AG04450 (cell line): ENCODE results near the gene PITPNM3. TPM values are rescaled to one million over a fixed set of nuclear protein-coding genes. Genes with fewer than 3 reads are reported as not detected.

ENCODE experiments used
- CTCF ChIA-PET: fragments of 300-600, 350-600 bp; formaldehyde crosslinking; extraction: SDS; loops from one replicate; lab custom pipeline; 2022; ENCODE audit warnings: antibody characterized with exemption, inconsistent platforms; lab: Charles Lee
- POLR2A ChIA-PET: fragments of 350-600 bp; formaldehyde crosslinking; extraction: SDS; loops from one replicate; lab custom pipeline; 2021; ENCODE audit warnings: antibody characterized with exemption, inconsistent platforms; lab: Yijun Ruan, JAX
- DNase-seq: peaks from one replicate; pipeline ENCODE4 v3.0.0-alpha.2; 2011; ENCODE audit warnings: low read depth, low spot score
- H3K27ac ChIP-seq: one replicate; pipeline ENCODE4 v1.5.1; 2012; ENCODE audit warnings: low read depth, low read length, control low read depth
- H3K27me3 ChIP-seq: one replicate; pipeline ENCODE4 v1.6.0; 2012; ENCODE audit warnings: low read length; ENCODE audit not compliant: control insufficient read depth, insufficient read depth
- H3K4me3 ChIP-seq: 2 replicates; pipeline ENCODE4 v1.5.1; 2011; ENCODE audit warnings: mild to moderate bottlenecking, low read depth, low read length, control low read depth
- H3K9me3 ChIP-seq: 2 replicates; pipeline ENCODE4 v1.5.1; 2012; ENCODE audit warnings: low read length; ENCODE audit not compliant: control insufficient read depth, insufficient read depth
- polyA plus RNA-seq: library from polyadenylated mRNA; depleted of rRNA; stranded (reverse); fragments of >200 nt; gene quantifications from 2 replicates; pipeline ENCODE4 v1.2.3, GENCODE V29; 2011
- TF ChIP-seq, protein P1 (sequence below): IDR thresholded peaks from 2 replicates; pipeline ENCODE4 v1.5.1; 2011; ENCODE audit warnings: low read depth, low read length, control low read depth, inconsistent platforms

The PITPNM3 gene
- polyA plus RNA-seq, 1 experiment: 0.38 TPM

GRCh38 chr17:6476810-6477179 is 79.6 kb downstream of the PITPNM3 start:
- CTCF ChIA-PET: no interaction called here
- TF ChIP-seq, protein P1, sequence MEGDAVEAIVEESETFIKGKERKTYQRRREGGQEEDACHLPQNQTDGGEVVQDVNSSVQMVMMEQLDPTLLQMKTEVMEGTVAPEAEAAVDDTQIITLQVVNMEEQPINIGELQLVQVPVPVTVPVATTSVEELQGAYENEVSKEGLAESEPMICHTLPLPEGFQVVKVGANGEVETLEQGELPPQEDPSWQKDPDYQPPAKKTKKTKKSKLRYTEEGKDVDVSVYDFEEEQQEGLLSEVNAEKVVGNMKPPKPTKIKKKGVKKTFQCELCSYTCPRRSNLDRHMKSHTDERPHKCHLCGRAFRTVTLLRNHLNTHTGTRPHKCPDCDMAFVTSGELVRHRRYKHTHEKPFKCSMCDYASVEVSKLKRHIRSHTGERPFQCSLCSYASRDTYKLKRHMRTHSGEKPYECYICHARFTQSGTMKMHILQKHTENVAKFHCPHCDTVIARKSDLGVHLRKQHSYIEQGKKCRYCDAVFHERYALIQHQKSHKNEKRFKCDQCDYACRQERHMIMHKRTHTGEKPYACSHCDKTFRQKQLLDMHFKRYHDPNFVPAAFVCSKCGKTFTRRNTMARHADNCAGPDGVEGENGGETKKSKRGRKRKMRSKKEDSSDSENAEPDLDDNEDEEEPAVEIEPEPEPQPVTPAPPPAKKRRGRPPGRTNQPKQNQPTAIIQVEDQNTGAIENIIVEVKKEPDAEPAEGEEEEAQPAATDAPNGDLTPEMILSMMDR: no peak

DNA sequence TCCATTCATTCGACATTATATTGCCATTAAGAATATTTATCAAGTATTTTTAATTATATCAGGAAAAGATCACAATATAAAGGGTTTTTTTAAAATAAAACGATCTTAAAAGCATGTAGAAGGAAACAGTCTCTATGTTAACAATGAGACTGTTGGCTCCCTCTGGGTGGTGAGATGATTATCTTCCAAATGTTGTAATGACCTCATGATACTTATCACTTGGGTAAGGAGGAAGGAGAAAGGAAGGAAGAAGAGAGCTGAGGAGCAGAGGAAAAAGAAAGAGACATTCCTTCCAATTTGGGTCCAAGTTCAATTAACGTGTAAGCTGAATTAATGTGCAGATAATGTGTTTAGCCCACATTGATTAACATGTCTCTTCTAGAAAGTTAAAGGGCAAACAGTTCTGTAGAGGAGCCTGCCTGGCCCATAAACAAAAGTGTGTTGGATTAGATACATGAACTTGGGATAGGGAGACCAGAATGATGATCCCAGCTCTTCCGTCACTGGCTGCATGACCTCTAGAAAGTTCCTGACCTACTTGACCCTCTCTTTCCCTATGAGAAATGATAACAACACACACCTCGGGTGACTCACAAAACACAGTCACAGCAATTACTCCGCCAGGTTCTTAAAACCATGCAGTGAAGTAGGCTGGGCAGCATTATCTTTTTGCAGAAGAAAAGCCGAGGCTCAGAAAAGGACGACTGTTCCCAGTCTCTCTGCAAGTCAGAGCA is 80.1 kb downstream of the PITPNM3 start:
- TF ChIP-seq, protein P1: no peak
- Histone ChIP-seq H3K9me3 (no peaks in the 10 kb centered on the region; the same call in 1 of the 2 replicates), H3K27ac (no peak overlapping the region), H3K27me3 (peaks cover 11% of the 10 kb centered on the region), H3K4me3 (no peak overlapping the region)
- CTCF ChIA-PET: no interaction called here
- DNase-seq: no peak
- POLR2A ChIA-PET: no interaction called here

More at GRCh38 chr17:6476810-6477179, 79.6 kb downstream of the PITPNM3 start:
- POLR2A ChIA-PET: no interaction called here
- peaks cover 13% of the 10 kb centered on the region for H3K27me3 ChIP-seq
- H3K4me3 ChIP-seq: no peak overlapping the region
- no peak for DNase-seq
- H3K9me3 ChIP-seq: no peaks in the 10 kb centered on the region; the same call in 1 of the 2 replicates
- H3K27ac ChIP-seq: no peak overlapping the region

- Histone ChIP-seq H3K9me3 (no peaks in the 10 kb centered on the region; the same call in 1 of the 2 replicates), H3K27me3 (peaks cover 3% of the 10 kb centered on the region), H3K4me3 (no peak overlapping the region), H3K27ac (no peak overlapping the region)
- DNase-seq: no peak
- ChIA-PET CTCF (interaction anchor here (0.6 to 1.5 kb wide), 4 partner anchors 9 to 127 kb away, joined by 3 to 4 read pairs (median 3); no protein-coding TSS in a partner anchor), POLR2A (no interaction called here)
- TF ChIP-seq, protein P1: no peak
These were observed 80.9 kb downstream of the PITPNM3 start for GRCh38 chr17:6475411-6475810.

DNA sequence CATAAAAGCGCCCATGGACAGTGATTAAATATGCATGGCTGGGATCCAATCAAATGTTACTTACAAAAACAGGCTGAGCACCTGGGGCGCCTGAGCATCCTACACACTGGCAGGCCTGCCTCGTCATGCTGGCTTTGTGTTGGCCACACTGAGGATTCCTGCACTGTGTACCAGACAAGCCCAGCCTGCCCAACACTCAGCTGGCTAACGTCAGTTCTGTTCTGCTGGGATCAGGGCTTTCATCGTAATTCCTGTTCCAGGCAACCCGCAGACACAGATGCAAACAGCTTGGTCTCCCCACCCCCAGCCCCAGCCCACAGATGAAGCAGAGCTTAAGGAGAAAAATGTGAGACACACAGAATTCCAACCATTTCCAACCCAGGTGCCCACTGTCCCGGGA is 81.4 kb downstream of the PITPNM3 start:
- ChIA-PET POLR2A (no interaction called here), CTCF (interaction anchor here (0.6 to 1.5 kb wide), 4 partner anchors 9 to 127 kb away, joined by 3 to 4 read pairs (median 3); no protein-coding TSS in a partner anchor)
- Histone ChIP-seq H3K9me3 (no peaks in the 10 kb centered on the region; the same call in 1 of the 2 replicates), H3K27ac (no peak overlapping the region), H3K27me3 (no peaks in the 10 kb centered on the region), H3K4me3 (no peak overlapping the region)
- TF ChIP-seq, protein P1: no peak
- no peak for DNase-seq

GRCh38 chr17:6474376-6474775 is 82.0 kb downstream of the PITPNM3 start:
- ChIA-PET CTCF (interaction anchor here (1.5 to 2.3 kb wide), 5 partner anchors 14 to 134 kb away, joined by 3 to 14 read pairs (median 8); partner anchors contain the start of gene PIMREG), POLR2A (no interaction called here)
- no peak for DNase-seq
- Histone ChIP-seq H3K27me3 (no peaks in the 10 kb centered on the region), H3K4me3 (no peak overlapping the region), H3K9me3 (no peaks in the 10 kb centered on the region; the same call in 1 of the 2 replicates), H3K27ac (no peak overlapping the region)
- TF ChIP-seq, protein P1: no peak
